Esophagus squamous epithelium (tissue), 4 donors: ENCODE measurements around the gene EYS.

Source experiments
- CTCF ChIP-seq, 6 experiments: fragments of 450-650 bp in 4 of 6; fragments of 200-600 bp in 2 of 6; sonication (generic) in 2 of 6; IDR thresholded peaks; one replicate each; pipeline ENCODE4 v1.5.1; 2016 to 2019; ENCODE audit warnings: antibody characterized with exemption in 6 of 6, mild to moderate bottlenecking in 4 of 6, moderate library complexity in 4 of 6
- POLR2A ChIP-seq, 4 donors: fragments of 450-650 bp; IDR thresholded peaks; one replicate each; pipeline ENCODE4 v1.6.1; 2017; ENCODE audit warnings: antibody characterized with exemption in 4 of 4, mild to moderate bottlenecking in 4 of 4, moderate library complexity in 3 of 4

DNA sequence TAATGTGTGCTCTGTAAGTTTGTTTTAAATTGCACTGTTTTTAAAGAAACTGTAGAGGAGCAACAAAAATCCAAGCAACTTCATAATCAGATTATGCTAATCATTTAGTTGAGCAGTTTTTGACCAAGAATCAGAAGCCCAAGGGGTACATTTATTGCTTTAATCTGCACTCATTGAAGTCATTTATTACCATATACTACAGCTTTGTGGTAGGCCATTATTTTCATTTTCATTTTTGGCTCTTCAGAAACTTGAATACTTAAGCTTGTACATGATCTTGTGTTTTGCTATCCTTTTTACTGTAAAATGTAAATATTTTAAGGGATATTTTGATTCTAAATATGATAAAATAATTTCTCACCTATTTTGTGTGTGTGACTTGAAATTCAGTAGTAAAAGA lies 1992.9 kb downstream of the EYS start:
- TF ChIP-seq CTCF (IDR thresholded peaks at IDR 0.05) (no peak), POLR2A (IDR thresholded peaks at IDR 0.05) (no peak)
